Measurements from ENCODE around the gene SPTLC3.

Gene SPTLC3

DNA sequence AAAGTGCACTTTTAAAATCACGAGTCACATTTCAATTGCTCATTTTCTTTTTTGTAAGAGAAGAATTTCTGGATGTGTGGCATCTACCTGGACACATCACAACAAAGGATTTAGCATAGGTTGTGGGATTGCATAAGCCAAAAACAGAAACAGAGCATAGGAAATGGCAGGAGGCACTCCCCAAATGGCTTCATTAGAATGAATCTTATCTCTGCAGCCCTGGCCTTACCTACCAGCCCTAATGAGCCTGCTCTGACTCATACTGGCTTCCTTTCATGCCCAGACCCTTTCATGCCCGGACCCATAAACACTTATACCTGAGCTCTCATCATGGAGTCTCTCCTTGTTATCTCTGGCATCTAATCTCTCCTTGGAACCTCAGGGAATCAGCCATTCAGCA lies 23.9 kb upstream of the SPTLC3 start:
- no peak overlapping the region for H3K4me3 ChIP-seq (ENCODE audit: low read depth, low read length)
- TF ChIP-seq, protein P1, sequence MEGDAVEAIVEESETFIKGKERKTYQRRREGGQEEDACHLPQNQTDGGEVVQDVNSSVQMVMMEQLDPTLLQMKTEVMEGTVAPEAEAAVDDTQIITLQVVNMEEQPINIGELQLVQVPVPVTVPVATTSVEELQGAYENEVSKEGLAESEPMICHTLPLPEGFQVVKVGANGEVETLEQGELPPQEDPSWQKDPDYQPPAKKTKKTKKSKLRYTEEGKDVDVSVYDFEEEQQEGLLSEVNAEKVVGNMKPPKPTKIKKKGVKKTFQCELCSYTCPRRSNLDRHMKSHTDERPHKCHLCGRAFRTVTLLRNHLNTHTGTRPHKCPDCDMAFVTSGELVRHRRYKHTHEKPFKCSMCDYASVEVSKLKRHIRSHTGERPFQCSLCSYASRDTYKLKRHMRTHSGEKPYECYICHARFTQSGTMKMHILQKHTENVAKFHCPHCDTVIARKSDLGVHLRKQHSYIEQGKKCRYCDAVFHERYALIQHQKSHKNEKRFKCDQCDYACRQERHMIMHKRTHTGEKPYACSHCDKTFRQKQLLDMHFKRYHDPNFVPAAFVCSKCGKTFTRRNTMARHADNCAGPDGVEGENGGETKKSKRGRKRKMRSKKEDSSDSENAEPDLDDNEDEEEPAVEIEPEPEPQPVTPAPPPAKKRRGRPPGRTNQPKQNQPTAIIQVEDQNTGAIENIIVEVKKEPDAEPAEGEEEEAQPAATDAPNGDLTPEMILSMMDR (IDR thresholded peaks at IDR 0.05; ENCODE audit: low read depth, low read length, missing control alignments): no peak
- DNase-seq (ENCODE audit: low read depth): no peak

DNA sequence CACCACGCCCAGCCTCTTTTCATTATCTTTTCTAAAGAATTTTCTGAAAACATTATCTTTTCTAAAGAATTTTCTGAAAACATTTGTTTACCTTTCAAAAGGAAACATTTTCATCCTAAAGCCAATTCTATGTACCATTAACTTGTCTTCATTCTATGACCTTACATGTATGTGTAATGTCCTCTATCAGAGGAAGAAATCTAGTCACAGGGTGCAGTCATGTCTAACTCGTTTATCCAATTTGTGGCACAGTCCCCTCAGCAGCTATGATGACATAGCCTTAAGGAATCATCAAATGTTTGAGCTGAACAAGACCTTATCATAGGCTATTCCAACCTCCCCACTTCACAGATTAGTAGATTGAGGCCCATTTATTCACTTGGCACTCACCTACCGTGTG lies 21.5 kb upstream of the SPTLC3 start:
- DNase-seq (ENCODE audit: low read depth): no peak
- H3K4me3 ChIP-seq (ENCODE audit: low read depth, low read length): no peak overlapping the region
- TF ChIP-seq, protein P1 (IDR thresholded peaks at IDR 0.05; ENCODE audit: low read depth, low read length, missing control alignments): no peak

DNA sequence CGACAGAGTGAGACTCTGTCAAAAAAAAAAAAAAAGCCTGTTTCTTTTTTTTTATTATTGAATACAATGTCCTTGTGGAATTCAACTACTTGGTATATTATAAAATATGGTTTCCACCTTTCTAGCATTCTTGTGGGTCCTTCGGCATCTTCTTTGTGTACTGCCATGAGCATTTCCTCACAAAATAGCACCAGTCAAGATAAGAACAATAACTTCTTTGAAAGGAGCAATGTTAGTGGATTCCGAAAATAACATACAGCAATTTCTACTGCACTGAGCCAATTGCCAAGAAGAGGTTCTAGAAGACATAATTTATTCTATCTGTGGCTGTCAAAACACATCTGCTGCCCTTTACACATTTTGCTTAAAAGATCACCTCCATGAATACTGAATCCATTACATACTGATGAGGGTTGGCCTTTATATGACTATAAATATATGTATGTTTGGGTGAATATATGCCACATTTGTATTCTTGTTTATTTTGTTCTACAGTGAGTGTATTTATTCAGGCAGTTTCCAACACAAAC lies 19.1 kb upstream of the SPTLC3 start:
- H3K4me3 ChIP-seq (ENCODE audit: low read depth, low read length): no peak overlapping the region
- TF ChIP-seq, protein P1 (IDR thresholded peaks at IDR 0.05; ENCODE audit: low read depth, low read length, missing control alignments): no peak
- no peak for DNase-seq (ENCODE audit: low read depth)

DNA sequence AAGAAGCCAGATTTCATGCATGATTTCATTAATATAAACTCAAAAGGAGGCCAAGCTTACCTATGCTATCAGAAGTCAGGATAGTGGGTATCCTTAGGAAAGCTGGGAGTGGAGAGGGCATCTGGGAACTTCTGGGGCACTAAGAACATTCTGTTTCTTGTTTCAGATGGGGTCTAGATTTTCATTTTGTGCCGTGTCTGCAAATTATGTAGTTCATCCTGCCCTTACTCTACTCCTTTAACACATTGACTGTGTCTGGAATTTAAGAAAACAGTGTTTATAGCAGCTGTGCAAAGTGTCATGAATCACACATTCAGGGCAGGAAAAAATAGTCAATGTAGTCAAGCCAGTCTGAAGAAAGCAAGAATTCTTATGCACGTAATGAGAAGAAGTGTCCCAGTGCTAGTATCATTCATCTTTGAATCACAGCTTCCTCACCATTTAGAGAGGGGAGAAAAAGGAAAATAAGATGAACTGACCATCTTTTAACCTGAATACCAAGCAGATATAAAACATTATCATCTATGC lies 11.6 kb upstream of the SPTLC3 start:
- TF ChIP-seq, protein P1 (IDR thresholded peaks at IDR 0.05; ENCODE audit: low read depth, low read length, missing control alignments): no peak
- H3K4me3 ChIP-seq (ENCODE audit: low read depth, low read length): no peak overlapping the region
- DNase-seq (ENCODE audit: low read depth): no peak

DNA sequence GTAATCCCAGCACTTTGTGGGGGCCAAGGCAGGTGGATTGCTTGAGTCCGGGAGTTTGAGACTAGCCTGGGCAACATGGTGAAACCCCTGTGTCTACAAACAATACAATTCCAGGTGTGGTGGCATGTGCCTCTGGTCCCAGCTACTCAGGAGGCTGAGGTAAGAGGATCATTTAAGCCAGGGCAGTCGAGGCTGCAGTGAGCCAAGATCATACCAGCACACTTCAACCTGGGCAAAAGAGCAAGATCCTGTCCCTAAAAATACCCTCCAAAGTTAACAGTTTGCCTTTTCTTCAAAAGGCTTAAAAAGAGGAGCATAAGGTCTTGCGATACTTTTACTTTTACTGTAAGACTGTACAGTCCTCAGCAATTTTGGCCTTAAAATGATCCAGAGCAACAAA lies 10.7 kb upstream of the SPTLC3 start:
- DNase-seq (ENCODE audit: low read depth): no peak
- H3K4me3 ChIP-seq (ENCODE audit: low read depth, low read length): no peak overlapping the region
- TF ChIP-seq, protein P1 (IDR thresholded peaks at IDR 0.05; ENCODE audit: low read depth, low read length, missing control alignments): no peak

DNA sequence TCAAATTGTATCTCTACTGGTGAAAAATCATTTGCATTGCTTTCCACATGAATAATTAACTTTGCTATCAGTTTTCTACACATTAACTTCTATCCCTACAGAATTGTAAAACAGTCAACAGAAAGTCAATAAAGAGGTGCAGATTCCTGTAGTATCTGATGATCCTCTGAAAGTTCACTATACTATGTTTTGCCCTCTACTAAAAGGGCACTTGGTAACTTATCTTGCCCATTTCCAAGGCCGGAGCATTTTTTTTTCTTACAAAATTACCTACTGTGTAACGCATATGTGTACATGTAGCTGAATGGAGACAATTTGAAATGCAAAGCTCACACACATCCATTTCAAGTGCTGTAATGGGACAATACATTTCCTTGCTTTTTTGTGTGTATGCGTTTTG lies 9.6 kb upstream of the SPTLC3 start:
- TF ChIP-seq, protein P1 (IDR thresholded peaks at IDR 0.05; ENCODE audit: low read depth, low read length, missing control alignments): no peak
- no peak for DNase-seq (ENCODE audit: low read depth)
- H3K4me3 ChIP-seq (ENCODE audit: low read depth, low read length): no peak overlapping the region

DNA sequence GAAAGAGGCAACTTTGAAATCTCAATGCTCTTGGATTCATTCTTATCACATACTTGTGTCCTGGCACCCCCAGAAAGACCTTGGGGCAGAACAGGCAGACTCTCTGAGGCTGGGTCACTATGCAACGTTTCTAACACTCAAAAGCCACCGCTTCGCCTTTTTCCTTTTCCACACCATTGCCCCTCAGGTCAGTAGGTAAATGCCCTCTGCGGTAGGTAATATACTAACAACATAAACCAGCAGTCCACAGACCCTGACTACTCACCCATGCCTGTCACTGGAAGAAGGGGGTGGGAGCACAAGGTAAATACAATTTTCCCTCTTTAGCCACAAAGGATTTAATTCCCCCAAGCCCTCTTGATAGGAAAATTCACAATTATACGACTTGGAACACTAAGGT lies 6.5 kb upstream of the SPTLC3 start:
- TF ChIP-seq, protein P1 (IDR thresholded peaks at IDR 0.05; ENCODE audit: low read depth, low read length, missing control alignments): no peak
- no peak overlapping the region for H3K4me3 ChIP-seq (ENCODE audit: low read depth, low read length)
- no peak for DNase-seq (ENCODE audit: low read depth)

All from GM12864 (cell line).